GM21619 (cell line): ENCODE results near the gene APAF1.

ENCODE experiments used
- ATAC-seq: cut with Tn5 transposase; IDR thresholded peaks from one replicate; pipeline ENCODE4 v1.9.1; 2021; ENCODE audit not compliant: unreplicated experiment

The APAF1 gene

DNA sequence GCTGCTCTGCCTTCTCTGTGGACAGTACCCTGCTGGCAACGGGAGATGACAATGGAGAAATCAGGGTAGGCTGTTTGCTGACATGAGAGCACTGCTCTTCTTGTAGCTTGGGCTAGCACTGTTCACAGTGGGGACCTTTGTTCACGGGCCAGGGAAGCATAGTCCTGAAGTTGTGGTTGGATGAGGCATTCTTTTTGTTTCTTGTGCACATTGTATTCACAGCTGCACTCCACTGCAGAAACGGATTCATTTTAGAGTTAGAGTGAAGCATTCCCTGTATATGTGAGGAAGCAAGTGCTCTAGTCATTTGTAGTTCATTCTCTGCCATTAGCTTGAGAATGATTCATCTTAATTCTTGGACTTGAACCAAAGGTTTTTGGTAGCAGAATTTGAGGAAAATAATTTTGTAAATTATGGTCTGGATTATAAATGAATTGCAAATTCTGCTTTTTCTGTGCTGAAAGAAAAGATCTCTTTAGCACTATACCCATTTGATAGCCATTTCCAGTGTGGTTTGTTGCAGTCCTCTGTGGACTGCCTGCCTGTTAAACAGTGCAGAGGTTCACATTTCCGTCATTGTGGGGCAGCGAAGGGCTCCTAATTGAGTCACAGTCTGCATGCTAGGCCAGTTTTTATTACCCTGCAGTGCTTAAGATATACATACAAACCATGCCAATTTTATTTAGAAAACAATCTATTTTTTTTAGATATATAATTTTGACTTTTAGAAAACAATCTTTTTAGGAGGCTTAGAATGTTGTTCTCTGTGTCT lies 80.6 kb downstream of the APAF1 start:
- peak; percentile 93 for ATAC-seq

DNA sequence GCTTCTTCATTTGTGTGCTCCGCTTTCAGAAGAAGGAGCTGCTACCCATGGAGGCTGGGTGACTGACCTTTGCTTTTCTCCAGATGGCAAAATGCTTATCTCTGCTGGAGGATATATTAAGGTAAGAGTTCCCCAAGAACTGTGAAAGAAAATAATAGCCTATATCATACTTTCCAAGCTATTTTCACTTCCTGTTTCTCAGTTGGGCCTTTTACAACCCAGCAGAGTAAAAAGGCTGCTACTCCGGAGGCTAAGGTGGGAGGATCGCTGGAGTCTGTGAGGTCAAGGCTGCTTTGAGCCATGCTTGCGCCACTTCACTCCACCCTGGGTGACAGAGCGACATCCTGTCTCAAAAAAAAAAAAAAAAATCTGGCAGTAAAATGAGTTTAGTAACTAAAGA lies 82.1 kb downstream of the APAF1 start:
- no peak for ATAC-seq

DNA sequence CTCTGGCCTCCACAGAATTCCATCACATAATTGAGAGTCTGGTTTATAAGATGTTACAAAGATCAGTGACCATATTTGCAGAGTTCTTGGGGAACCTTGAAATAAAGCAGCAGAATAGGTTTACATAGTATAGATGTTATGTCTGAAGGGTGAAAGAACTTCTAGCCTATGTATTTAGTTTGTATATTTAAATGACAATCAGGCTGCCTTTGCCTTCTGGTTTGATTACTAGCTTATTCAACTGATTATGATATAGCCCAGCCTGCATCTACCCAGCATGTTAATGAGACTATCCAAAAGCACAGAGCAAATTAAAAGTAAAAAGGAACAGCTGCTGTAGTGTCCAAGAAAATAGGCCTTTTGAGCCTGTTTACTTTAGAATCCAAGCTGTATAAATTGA lies 85.3 kb downstream of the APAF1 start:
- ATAC-seq, result no peak

DNA sequence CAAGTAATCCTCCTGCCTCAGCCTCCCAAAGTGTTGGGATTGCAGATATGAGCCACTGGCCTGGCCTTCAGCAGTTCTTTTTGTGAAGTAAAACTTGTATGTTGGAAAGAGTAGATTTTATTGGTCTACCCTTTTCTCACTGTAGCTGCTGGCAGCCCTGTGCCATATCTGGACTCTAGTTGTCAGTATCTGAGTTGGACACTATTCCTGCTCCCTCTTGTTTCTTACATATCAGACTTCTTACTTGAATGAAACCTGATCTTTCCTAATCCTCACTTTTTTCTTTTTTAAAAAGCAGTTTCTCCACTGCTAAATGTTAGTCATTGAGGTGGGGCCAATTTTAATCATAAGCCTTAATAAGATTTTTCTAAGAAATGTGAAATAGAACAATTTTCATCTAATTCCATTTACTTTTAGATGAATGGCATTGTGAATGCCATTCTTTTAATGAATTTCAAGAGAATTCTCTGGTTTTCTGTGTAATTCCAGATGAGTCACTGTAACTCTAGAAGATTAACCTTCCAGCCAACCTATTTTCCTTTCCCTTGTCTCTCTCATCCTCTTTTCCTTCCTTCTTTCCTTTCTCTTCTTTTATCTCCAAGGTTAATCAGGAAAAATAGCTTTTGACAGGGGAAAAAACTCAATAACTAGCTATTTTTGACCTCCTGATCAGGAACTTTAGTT lies 88.7 kb downstream of the APAF1 start:
- no peak for ATAC-seq

DNA sequence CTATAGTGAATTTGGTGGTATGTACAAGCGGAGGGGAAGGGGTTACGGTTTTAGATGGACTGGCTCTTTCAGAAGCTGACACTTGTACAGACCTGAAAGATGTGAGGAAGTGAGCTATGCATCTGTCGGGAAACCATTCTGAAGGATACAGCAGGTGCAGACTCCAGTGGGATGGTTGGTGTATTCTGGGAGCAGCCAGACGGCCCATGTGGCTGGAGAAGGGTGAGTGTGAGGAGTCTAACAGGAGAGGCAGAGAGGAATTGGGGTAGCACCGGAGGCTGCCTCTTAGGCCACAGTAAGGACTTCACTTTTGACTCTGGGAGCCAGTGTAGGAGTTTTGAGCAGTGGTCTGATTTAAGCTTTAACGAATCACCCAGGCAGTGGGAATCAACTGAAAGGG lies 90.7 kb downstream of the APAF1 start:
- ATAC-seq, result no peak

DNA sequence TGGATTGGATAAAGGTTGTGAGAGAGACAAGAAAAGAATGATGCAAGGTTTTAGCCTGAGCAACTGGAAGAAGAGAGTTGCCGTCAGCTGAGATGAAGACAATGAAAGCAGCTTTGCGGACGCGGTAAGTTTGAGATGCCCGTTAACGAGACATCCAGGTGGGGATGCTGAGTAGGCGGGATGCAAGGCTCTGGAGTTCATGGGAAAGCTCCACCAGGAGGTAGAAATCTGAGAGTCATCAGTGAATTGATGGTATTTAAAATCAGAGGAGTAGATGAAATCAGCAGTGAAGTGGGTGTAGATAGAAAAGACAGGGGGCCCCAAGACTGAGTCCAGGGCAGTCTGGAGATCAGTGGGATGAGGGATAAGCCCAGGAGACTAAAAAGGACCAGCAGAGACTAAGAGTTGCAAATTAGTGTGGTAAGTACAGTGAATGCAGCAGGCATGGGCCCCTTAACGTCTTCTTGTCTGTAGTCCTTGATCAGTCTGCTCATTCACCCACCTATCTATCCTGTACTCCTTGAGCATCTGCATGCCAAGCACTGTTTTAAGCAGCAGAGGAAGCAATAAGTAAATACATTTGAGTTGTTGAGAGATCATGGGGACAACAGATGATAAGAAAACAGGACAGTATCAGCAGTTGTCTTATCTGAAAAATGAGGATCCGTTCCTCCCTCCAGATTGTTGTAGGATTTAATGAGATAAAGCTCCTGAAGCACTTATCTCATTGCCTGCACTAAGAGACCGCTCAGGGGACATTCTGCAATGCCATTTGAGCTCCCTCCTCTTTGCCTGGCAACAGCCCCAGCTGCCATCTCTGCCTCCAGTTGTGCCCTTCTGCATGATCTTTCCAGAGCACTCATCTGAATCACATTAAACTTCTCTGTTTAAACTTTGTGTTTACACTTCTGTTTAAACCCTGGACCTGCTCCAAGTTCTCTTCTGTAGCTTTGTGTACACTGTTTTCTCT lies 91.5 kb downstream of the APAF1 start:
- ATAC-seq, result no peak

DNA sequence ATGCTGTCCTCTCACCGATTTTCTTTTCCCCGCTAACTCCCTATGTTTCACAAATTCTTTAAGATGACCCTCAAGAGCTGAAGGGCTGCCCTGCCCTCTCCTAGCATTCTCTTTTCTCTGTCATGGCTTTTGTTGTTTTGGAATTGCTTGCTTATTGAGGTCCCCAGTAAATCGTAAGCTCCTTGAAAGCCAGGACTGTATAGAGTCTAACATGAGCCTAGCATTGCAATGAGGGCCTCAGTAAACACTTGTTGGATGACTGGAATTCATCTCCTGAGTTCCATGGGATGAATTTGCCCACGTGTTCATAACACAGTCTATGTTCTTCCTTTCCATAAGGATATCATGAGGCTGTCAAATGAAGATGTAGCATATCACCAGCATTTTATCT lies 92.2 kb downstream of the APAF1 start:
- ATAC-seq, result no peak

DNA sequence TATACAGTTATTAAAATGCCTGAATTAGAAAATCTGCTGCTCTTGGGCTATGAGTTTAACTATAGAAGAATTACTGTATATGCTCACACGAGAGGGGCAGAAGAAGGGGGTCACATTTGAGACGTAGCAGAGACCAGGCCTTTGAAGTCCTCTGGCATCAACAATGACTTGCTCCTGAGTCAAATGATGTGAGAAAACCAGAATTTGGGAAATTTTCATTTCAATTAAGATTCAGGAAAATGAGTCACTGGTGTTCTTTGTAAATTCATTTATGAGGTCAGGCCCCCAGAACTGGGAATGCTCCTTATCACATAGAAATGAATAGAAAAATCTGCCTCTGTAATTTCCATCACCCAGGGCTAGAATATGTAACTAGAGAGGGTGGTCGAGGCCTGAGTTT lies 92.9 kb downstream of the APAF1 start:
- ATAC-seq, result no peak

DNA sequence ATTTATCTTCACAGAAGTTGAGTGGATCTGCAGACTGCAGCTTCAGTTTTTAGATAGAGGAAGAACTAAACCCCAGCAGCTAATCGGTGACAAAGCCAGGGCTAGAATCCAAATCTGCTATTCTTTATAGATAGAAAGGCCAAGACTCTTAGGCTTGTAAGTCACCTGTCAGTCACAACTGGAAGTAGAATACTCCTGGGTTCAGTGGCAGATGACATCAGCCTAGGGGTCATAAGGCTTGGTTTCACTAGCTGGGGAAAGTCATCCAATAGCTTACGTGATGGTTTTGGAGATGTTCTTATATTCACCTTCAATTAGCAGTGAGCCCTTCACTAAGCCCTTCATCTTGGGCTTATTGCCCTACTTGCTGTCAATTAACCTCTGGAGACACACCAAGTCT lies 93.4 kb downstream of the APAF1 start:
- ATAC-seq, result no peak

DNA sequence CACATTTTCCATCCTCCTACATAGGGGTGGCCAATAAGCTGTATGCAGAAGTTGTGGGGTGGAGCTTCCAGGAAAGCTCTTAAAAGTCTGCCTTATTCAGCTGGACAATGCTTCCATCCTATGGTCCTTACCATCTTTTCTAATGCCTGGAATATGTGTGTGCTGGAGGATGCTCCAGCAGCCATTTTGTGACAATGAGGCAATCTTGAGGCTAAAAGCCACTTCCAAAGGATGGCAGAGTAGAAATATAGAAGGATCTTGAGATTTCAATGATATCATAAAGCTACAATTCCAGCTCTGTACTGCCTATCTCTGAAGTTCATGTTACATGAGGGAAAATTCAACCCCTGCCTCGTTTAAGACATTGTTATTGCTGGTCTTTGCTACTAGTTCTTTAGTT lies 95.7 kb downstream of the APAF1 start:
- no peak for ATAC-seq

DNA sequence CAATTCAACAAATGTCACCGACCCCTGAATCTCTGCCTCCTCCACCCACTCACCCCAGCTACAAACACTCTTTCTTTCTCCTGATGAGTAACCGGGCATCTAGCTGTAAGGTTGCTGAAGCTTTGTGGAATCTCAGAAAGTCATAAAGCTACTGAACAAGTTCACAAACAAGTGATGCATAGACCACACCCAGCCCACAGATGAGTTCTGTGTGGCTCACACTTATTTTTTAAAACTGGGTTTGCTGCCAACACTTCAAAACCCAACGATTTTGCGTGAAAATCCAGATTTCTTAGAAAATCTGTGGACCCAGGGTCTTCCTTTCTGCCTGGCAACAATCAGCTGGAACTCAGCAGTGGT lies 96.1 kb downstream of the APAF1 start:
- ATAC-seq, result no peak

DNA sequence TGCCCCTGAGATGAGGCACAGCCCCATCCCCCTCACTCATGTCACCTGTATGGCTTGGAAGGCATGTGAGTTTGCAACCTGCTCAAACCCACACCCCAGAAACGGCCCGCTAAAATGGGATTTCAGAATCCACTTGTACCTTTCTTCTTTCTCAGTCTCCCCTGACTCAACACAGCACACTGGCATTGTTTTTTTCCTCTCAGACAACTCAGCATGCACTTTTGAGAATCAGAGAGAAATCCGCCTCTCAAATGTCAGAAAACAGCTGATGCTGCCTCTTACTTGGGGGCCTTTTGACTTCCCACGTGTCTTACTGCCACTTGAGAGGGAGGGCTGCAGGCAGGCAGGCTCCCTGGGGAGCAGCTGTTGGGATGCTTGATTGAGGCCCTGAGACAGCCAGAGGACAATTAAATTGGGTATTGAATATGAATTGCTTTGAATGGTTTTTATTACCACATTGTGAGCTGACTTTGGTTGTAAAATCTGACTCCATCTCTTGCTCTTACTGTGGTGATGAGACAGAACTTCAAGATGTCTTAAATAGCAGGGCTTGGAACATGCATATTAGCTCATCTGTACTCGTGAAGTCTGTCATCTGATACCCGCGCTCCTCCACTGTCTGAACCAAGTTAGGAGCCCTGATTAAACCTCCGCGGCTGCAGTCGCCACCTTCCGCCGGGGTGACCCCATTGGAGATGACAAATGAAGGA lies 96.6 kb downstream of the APAF1 start:
- no peak for ATAC-seq

DNA sequence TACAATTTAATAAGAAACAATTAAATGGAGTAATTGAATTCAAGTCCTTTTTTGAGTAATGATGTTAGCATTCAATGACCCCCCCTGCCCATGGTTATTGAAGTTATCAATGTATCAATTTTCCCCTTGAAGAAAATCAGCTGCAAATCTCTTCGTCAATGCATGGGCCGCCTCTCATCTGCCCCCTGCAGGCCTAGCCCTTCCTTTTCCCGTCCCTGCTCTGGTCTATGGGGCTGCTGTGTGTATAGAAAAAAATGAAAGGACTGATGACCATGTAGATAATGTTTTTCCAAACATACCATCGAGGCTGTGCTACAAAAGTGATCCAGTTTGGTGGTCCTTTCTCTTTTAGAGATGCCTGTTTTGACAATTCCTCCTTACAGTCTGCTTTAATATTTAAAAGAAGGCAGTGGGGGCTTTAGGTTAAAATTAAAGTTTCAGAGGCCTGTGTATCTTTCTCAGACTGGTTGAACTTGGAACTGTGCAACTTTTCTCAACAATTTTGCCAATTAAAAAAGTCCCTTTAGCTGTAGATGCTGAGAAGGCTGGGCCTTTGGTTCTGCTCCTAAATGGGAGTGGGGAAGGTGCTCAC lies 98.4 kb downstream of the APAF1 start:
- ATAC-seq, result peak; percentile 73

DNA sequence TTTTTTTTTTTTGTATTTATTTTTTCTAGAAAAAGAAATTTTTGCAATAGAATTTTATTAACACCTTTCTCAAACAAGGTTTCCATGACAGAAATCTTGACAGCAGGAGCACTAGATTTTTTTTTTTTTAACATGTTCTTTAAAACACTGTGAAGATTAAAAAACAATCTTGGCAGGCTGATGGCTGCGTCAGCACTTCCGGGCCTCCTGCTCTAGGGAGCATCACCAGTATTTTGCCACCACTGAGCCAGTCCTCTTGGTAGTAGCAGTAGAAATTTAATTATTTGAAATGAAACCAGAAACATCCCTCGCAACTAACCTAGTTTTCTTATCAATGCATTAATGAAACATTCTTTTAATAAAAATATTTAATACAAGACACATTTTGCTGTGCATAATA lies 99.6 kb downstream of the APAF1 start:
- ATAC-seq, result no peak

DNA sequence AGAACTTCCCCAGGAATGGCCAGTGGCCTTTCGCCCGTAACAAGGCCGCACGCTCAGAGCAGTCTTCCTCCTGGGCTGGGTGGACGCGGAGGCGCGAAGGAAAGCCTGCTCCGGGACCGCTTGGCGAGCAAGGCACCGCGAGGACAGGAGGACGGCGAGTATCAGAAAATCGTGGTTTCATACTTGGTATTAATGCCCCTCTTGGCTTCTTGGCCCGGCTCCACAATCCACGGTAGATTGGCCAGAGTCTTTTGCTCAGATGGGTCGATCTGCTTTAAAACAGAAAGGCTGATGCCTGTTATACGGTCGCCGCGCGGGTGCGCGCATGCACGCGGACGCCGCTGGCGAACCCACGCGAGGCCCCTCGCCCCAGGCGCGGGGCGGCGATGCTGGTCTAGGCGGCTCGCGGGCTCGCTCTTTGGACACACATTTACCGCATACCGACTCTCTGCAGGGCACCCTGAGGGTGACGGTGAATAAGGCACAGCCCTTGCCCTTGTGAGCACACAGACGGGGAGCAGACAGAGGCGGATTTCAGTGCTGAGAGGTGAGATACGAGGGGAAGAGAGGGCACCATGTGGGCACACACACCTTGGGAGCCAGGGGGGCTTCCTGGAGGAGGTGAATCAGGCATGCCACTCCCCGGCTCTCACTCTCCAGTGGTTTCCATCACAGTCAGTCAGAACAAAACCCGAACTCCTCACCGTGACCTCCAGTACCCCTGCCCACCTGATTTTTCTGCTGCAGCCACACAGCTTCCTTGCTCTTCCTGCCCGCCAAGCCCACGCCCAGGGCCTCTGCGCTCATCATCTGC lies 100.7 kb downstream of the APAF1 start:
- ATAC-seq, result peak; percentile 47

DNA sequence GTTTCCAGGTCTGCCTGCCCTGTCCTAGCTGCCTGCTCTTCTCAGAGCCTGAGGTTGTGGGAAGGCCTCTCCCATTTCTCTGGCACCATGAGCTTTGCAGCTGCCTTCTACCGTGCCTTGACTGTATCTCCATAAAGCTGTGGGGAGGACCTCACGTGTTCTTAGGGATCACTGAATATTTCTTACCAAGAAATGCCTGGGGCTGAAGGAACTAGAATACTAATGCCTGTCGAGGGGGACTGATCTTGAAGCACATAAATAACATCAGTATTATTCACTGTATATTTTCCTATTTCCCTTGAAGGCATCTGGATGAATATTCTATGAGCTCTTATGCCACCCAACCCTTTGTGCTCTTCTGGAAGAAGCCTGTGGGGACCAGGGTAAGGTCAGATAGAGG lies 103.4 kb downstream of the APAF1 start:
- no peak for ATAC-seq

DNA sequence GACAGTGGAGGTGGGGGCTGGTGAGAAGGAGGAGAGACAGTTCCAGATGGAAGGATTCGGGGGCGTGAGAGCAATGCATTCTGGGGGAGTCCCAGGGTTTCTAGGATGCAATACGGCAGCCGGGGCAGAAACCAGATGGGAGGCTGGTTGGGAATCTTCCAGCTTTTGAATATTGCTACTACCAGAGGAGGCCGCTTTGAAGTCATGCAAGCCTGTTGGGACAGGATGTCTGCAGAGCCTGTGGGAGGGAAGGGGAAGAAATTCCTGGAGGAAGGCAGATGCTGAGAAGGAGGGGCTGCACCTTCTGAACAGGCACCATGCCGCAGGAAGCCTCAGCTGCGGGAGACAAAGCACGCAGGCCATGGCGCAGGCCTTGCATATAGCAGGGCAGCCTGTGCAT lies 105.4 kb downstream of the APAF1 start:
- ATAC-seq, result no peak

DNA sequence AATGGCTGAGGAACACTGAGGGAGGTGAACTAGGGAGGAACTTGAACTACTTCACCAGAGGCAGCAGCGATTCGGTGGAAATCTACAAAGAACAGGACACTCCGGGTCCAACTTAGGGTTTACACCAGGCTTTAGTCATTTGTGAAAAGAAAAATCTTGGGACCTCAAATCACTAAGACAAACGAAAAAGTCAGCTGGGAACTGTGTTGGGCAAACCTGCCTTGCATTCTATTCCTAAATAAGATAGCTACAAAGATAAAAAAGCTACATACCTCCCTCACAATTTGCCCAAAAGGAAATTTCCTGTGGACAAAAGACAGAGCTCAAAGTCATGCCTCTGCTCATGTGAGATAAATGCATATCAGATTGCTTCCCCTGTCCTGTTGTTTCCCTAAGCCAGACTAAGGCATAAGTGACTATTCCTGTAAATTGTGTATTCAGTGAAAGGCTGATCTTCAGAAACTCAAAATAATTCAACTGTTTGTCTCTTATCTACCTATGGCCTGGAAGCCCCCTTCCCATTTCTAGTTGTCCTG lies 106.6 kb downstream of the APAF1 start:
- no peak for ATAC-seq

DNA sequence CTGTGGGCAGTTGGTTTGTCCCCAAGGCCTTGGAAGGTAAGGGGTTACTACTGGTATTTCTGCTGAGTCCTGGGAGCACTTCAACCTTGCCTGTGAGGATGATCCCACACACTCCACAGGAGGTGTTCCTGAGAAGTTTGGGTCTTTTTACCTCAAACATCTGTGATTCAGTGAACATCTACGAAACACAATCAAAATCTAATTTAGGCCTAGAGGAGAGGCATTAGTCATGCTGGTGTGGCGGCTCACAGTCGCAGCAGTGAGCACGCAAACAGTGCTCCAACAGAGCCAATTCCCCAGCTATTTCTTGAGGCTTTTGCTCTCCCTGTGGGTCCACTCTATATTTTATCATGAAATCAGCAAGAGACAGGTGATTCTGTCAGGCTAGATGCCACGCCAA lies 107.6 kb downstream of the APAF1 start:
- ATAC-seq, result no peak

DNA sequence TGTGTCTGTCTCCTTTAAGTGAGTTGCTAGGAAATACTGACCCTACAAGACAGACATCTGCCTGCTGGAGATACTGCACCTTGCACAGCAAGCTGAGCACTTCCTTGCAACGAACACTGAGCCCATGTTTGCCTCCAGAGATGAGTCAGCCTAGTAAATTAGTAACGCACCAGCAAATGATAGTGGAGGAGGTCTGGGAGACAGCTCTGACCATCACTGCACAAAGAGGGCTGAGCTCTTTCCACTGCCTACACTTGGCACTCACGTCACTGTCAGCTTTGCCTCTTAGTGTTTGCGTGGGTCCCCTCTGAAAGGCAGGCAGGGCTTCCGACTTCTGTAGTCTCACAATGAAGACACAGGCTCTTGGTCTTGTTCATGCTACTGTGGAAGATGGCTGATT lies 109.0 kb downstream of the APAF1 start:
- peak; percentile 99 for ATAC-seq
